AG09309 (cell line): ENCODE data around the gene ATP6V0C.

ENCODE experiments used
- DNase-seq: peaks from one replicate; pipeline ENCODE4 v3.0.0-alpha.2; 2010; ENCODE audit warnings: low read depth
- H3K4me3 ChIP-seq: 2 replicates; pipeline ENCODE4 v1.5.1; 2011; ENCODE audit warnings: mild to moderate bottlenecking, low read depth, low read length, moderate library complexity; ENCODE audit not compliant: control insufficient read depth
- TF ChIP-seq, protein P1 (sequence below): IDR thresholded peaks from 2 replicates; pipeline ENCODE4 v1.5.1; 2011; ENCODE audit warnings: mild to moderate bottlenecking, low read depth, low read length, inconsistent platforms; ENCODE audit not compliant: insufficient read depth, control insufficient read depth; ENCODE audit errors: missing control alignments

Gene ATP6V0C

DNA sequence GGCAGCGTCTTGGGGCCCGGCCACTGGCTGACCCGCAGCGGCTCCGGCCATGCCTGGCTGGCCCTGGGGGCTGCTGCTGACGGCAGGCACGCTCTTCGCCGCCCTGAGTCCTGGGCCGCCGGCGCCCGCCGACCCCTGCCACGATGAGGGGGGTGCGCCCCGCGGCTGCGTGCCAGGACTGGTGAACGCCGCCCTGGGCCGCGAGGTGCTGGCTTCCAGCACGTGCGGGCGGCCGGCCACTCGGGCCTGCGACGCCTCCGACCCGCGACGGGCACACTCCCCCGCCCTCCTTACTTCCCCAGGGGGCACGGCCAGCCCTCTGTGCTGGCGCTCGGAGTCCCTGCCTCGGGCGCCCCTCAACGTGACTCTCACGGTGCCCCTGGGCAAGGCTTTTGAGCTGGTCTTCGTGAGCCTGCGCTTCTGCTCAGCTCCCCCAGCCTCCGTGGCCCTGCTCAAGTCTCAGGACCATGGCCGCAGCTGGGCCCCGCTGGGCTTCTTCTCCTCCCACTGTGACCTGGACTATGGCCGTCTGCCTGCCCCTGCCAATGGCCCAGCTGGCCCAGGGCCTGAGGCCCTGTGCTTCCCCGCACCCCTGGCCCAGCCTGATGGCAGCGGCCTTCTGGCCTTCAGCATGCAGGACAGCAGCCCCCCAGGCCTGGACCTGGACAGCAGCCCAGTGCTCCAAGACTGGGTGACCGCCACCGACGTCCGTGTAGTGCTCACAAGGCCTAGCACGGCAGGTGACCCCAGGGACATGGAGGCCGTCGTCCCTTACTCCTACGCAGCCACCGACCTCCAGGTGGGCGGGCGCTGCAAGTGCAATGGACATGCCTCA is 41.9 kb upstream of the ATP6V0C start:
- TF ChIP-seq, protein P1, sequence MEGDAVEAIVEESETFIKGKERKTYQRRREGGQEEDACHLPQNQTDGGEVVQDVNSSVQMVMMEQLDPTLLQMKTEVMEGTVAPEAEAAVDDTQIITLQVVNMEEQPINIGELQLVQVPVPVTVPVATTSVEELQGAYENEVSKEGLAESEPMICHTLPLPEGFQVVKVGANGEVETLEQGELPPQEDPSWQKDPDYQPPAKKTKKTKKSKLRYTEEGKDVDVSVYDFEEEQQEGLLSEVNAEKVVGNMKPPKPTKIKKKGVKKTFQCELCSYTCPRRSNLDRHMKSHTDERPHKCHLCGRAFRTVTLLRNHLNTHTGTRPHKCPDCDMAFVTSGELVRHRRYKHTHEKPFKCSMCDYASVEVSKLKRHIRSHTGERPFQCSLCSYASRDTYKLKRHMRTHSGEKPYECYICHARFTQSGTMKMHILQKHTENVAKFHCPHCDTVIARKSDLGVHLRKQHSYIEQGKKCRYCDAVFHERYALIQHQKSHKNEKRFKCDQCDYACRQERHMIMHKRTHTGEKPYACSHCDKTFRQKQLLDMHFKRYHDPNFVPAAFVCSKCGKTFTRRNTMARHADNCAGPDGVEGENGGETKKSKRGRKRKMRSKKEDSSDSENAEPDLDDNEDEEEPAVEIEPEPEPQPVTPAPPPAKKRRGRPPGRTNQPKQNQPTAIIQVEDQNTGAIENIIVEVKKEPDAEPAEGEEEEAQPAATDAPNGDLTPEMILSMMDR = no peak
- H3K4me3 ChIP-seq = no peak overlapping the region; the same call in none of the 2 replicates
- DNase-seq = no peak

DNA sequence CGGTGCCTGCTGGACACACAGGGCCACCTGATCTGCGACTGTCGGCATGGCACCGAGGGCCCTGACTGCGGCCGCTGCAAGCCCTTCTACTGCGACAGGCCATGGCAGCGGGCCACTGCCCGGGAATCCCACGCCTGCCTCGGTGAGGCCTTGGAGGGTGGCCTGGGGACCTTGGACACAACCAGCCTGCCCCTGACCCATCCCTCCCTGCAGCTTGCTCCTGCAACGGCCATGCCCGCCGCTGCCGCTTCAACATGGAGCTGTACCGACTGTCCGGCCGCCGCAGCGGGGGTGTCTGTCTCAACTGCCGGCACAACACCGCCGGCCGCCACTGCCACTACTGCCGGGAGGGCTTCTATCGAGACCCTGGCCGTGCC is 41.3 kb upstream of the ATP6V0C start:
- no peak overlapping the region for H3K4me3 ChIP-seq
- no peak for DNase-seq
- TF ChIP-seq, protein P1 = no peak

DNA sequence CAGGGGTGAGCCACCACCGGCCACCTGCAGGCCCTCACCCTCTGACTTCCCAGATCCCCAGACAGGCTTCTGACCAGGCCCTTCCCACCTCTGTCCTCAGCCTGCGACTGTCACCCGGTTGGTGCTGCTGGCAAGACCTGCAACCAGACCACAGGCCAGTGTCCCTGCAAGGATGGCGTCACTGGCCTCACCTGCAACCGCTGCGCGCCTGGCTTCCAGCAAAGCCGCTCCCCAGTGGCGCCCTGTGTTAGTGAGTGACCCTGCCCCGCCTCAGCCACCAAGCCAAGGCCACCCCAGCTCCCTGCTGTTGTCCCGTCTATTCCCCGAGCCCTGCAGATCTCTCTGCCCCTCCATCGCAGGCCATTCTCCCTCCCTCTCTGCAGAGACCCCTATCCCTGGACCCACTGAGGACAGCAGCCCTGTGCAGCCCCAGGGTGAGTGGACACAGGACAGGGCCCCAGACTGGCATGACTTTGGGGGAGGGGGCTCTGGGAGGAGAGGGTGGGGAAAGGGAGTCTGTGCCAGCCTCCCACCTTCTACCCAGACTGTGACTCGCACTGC is 40.8 kb upstream of the ATP6V0C start:
- DNase-seq = no peak
- TF ChIP-seq, protein P1 = no peak
- no peak overlapping the region for H3K4me3 ChIP-seq

DNA sequence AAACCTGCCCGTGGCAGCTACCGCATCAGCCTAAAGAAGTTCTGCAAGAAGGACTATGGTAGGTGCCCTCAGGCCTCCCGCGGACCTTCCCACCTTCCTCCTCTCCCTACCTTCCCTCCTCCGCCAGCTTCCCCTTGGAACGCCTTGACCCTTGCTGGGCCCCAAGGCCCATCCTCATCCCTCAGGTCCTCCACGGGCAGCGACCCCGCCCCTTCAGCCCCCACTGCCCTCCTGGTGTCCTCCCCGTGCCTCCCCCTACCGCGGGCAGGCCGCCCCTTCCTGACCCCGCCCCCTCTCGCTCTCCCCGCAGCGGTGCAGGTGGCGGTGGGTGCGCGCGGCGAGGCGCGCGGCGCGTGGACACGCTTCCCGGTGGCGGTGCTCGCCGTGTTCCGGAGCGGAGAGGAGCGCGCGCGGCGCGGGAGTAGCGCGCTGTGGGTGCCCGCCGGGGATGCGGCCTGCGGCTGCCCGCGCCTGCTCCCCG is 40.3 kb upstream of the ATP6V0C start:
- H3K4me3 ChIP-seq = peak overlapping the region; percentile 27
- DNase-seq = no peak
- TF ChIP-seq, protein P1 = no peak

DNA sequence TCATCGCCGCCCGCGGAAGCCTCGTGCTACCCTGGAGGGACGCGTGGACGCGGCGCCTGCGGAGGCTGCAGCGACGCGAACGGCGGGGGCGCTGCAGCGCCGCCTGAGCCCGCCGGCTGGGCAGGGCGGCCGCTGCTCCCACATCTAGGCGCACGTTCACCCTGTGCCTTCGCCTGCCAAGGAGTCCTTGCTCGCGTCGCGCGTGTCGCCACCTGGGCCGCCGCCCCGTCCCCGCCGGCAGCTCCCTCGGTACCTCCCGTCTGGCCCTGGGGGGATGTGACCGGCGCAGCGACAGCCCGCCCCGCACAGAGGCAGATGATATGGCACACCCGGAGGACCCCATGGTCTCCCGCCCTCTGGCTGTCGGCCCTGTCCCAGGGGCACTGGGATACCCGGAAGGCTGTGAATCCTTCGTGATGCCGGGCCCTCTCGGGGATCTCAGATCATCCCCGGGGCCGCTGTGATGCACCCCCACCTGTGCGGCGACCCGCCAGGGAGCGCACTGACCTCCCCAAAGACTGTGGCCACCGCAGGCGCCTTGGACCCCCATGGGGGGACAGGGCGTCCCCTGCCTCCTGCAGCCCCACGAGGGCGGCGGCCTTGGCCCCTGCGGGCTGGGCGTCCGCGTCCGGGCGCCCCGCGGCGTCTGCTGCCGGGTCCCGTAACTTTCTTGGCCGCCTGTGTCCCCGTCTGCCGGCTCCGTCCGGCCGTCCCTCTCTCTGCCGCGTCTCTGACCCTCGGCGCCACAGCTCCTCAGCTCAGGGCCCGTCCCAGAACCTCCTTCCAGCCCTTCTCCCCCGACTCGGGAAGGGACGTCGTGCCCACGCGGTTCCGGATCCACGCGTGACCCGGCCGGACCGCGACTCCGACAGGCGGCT is 39.5 kb upstream of the ATP6V0C start:
- TF ChIP-seq, protein P1 = peak; percentile 14
- no peak for DNase-seq
- peak overlapping the region; percentile 71 for H3K4me3 ChIP-seq

DNA sequence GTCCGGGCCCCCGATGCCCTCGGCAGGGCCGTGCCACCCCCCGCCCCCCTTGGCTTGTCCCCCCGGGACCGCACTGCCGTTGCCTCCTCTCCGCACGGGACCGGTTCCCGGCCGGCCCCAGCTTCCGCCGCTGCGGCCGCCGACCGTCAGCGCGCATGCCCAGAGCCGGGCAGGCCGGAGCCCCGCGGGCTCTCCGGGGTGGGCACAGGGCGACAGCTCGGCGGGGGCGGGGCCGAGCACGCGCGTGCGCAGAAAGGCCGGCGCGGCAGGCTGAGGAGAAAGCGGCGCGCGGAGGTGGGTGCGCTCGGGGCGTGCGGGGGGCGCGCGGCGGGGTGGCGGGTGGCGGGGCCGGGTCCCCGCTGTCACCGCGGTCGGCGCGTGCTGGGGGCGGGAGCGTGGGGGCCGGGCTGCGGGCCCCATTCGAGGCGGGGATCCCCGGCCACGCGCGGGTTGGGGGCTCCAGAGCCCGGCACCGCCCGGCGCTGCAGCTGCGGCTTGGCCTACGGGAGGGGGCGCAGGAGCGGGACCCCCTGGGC is 38.8 kb upstream of the ATP6V0C start, which contains the start of gene TBC1D24:
Gene TBC1D24, plus strand, starts transcription at position 251 of the 536 bp plus-strand sequence. CDS start 21,022 bp downstream, outside the sequence.
- TF ChIP-seq, protein P1 = no peak
- peak within 1 kb of the TSS; percentile 71 for H3K4me3 ChIP-seq
- no peak for DNase-seq
